Endothelial cell of umbilical vein (primary cell): ENCODE measurements around the gene CDK5RAP2.
"Not testable (repeated sequence)": the region's sequence is repeated elsewhere in the genome, so short reads cannot be mapped to it uniquely, and the experiment has no call there.

Experiments
- EZH2 ChIP-seq: IDR thresholded peaks from 2 replicates; pipeline ENCODE4 v1.6.1; 2012; ENCODE audit warnings: borderline replicate concordance, low read depth, mild to moderate bottlenecking, moderate library complexity, low read length, inconsistent platforms; ENCODE audit not compliant: severe bottlenecking
- FOS ChIP-seq: IDR thresholded peaks from 2 replicates; pipeline ENCODE4 v1.6.1; 2011; ENCODE audit warnings: mild to moderate bottlenecking, low read length, moderate library complexity, borderline replicate concordance; ENCODE audit not compliant: insufficient read depth
- MAX ChIP-seq: IDR thresholded peaks from 2 replicates; pipeline ENCODE4 v1.6.1; 2011; ENCODE audit not compliant: insufficient read depth, insufficient read length
- POLR2A ChIP-seq: IDR thresholded peaks from 2 replicates; pipeline ENCODE4 v1.6.1; 2012; ENCODE audit warnings: low read depth, mild to moderate bottlenecking, control low read depth, low read length
- POLR2AphosphoS5 ChIP-seq: IDR thresholded peaks from 2 replicates; pipeline ENCODE4 v1.6.1; 2012; ENCODE audit warnings: low read depth, mild to moderate bottlenecking, control low read depth, low read length, moderate library complexity; ENCODE audit not compliant: insufficient read depth
- TF ChIP-seq, protein P1 (sequence below), 2 donors: IDR thresholded peaks; 1 replicate in 1 of 2; 2 replicates in 1 of 2; pipeline ENCODE4 v1.5.1; 2011; ENCODE audit warnings: low read length in 2 of 2, mild to moderate bottlenecking in 2 of 2, moderate library complexity in 2 of 2, control low read depth in 1 of 2, inconsistent platforms in 1 of 2, low read depth in 1 of 2; ENCODE audit not compliant: insufficient read depth in 1 of 2; ENCODE audit errors: extremely low read depth in 1 of 2

GRCh38 chr9:120628925-120629497 lies 49.0 kb upstream of the CDK5RAP2 start:
- not testable (repeated sequence) for TF ChIP-seq POLR2A, POLR2AphosphoS5, EZH2, MAX
- TF ChIP-seq, protein P1, sequence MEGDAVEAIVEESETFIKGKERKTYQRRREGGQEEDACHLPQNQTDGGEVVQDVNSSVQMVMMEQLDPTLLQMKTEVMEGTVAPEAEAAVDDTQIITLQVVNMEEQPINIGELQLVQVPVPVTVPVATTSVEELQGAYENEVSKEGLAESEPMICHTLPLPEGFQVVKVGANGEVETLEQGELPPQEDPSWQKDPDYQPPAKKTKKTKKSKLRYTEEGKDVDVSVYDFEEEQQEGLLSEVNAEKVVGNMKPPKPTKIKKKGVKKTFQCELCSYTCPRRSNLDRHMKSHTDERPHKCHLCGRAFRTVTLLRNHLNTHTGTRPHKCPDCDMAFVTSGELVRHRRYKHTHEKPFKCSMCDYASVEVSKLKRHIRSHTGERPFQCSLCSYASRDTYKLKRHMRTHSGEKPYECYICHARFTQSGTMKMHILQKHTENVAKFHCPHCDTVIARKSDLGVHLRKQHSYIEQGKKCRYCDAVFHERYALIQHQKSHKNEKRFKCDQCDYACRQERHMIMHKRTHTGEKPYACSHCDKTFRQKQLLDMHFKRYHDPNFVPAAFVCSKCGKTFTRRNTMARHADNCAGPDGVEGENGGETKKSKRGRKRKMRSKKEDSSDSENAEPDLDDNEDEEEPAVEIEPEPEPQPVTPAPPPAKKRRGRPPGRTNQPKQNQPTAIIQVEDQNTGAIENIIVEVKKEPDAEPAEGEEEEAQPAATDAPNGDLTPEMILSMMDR (IDR thresholded peaks at IDR 0.05; ENCODE audit: extremely low read depth in 1 of 2, insufficient read depth in 1 of 2, low read depth in 1 of 2, low read length in 2 of 2): not testable (repeated sequence)
- TF ChIP-seq FOS: peak; percentile 72
